Stimulated activated naive CD8-positive, alpha-beta T cell treated with anti-CD3 and anti-CD28 coated beads, Interleukin-15, Interleukin-2, amounts not matched to agents 100 U/mL and 50 U/mL, for 24 hours (primary cell): ENCODE measurements around the gene MACROD1.

Source experiments
- ATAC-seq: fragments of 150-1000 bp; cut with Tn5 transposase; one replicate; pipeline ENCODE4 v1.10.0; 2021
- DNase-seq: peaks from one replicate; pipeline ENCODE4 v3.0.0; 2021

The MACROD1 gene

DNA sequence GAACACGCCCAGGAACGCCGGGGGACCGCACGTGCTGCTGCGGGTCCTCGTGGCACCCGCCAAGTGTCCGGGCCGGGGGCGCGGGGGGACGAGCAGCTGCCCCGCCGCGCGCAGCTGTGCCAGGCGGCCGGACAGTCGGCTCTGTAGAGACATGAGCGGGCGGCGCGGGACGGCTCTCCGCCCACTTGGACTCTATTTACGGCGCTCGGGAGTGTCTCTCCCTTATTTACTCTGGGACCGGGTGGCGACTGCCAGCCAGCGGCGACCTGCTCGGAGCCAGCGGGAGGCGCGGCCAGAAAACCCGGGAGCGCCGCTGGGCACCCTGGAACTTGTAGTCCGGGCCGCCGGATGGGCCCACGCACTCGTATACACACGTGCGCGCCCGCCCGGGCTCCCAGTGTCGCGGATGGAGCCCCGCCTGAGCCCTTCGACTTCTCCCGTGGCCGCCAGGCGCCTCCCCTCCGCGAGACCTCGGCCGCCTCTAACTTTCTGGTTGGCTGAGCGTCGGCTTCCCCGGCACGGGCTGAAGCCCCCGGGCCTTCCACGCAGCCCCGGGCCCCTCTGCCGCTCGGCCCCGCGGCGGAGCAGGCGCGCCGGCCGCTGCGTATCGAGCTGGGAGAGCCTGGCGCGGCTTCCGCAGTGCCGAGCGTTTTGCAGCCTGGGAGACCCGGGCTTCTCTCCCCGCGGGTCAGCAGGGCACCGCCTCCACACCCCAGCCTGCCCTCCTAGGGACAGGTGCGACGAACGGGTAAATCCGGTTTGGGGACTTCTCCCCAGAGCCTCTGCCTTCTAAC lies at the start of gene MACROD1:
Gene MACROD1 (minus strand): TSS at position 272 of the 794 bp plus-strand sequence. CDS start 119 bp downstream, at position 153.
- ATAC-seq = peak; percentile 97
- peak; percentile 87 for DNase-seq

GRCh38 chr11:64211181-64211872 lies 45.4 kb upstream of the MACROD1 start:
- ATAC-seq (no peak), DNase-seq (no peak)

DNA sequence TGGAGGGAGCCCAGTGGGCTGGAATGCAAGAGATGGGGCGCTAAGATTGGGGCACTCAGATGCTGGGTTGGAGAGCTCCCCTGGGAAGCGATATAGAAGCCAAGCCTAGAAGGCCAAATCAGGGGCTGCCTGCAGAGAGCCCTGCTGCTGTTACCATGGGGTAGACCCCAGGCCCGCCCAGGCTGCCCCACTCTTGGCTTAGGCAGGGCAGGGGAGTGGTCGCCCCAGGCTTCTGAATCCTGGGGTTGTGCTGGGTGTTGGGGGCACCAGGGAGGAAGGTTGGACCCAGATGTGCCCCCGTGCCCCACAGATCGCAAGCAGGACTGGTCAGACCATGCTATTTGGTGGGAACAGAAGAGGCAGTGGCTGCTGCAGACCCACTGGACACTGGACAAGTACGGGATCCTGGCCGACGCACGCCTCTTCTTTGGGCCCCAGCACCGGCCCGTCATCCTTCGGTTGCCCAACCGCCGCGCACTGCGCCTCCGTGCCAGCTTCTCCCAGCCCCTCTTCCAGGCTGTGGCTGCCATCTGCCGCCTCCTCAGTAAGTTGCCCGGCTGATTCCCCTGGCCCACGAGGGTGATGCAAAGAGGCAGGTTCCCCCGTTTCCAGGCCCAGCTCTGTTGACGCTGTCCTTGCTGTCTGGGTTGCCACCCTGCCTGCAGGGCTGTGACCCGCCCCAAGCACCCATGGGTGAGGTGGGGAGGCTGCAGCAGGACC lies 44.5 kb upstream of the MACROD1 start:
- ATAC-seq (no peak), DNase-seq (no peak)

DNA sequence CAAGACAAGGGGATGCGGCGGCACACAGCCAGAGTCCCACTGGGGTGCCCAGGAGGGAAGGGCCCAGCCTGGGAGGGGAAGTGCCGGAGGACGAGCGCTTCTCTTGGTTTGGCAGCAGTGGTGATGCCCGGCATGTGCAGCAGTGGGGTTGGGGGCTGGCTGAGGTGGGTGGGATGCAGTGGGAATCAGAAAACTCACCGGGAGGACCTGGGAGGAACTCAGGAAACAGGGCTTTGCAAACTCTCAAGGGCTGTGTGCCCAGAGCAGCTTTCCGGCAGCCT lies 43.6 kb upstream of the MACROD1 start:
- no peak for ATAC-seq

DNA sequence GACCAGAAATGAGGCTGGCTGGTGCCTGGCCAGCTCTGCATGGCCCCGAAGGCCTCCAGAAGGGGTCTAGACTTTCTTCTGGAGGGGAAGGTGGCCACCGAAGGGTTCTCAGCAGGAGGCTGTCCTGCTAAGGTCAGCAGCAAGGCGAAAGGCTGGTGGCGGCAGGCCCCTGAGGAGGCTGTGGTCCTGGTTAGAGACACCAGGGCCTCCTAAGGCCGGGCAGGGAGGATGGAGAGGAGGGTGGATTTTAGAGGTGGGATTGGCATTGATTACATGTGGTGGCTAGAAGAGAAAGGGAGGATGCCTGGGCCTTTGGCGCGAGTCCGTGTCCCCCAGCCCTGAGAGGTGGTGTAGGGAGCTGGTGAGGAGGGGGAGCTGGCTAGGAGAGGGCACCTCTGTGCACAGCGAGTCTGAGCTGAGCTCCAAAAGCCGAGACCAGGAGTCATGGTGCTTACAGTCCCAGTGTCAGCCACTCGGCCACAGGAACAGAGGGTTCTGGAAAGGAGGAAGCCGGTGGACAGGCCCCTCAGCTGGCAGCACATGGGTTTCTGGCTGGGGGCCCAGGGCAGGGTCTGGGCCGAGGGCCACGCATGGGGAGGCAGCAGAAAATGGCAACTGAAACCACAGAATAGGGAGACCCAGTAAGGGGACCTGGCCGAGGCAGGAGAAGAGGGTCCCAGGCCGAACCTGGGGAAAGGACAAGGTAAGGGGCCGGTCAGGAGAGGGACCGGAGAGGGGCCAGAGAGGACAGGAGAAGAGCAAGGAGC lies 43.1 kb upstream of the MACROD1 start:
- ATAC-seq = no peak
- DNase-seq = no peak

More for the DNA sequence above, 43.6 kb upstream of the MACROD1 start:
- no peak for DNase-seq

DNA sequence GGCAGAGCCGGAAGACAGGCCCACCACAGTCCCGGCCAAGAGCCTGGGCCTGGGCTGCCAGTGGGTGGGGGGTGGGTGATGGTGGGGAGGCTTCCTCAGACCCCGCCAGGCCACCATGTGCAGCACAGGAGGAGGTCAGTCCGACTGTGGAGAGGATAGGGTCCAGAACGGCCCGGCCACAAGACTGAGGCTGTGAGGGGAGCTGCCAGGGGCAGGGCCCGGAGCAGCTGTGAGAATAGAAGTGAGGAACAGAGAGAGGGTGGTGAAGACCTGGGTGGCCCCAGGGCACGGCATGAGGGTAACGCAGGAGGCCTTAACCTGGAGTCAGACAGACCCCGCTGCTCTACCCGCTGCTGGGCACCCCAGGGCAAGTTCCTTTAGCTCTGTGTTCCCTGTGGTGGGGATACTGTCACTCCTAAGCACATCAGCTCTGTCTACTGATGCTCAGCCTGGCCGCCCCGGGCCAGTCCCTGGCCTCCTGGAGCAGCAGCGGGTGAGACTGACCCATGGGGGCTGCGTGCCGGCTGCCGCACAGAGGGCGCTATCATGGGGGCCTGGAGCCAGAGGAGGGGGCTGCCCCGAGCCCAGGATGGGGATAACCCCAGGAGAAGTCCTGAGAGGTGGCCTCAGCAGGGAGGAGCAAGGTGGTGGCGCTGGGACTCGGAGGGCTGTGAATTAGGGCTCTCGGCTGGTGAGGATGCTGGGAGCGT lies 42.3 kb upstream of the MACROD1 start:
- ATAC-seq (no peak), DNase-seq (no peak)

GRCh38 chr11:64207256-64208085 lies 41.6 kb upstream of the MACROD1 start:
- DNase-seq = peak; percentile 89
- ATAC-seq = peak; percentile 84

DNA sequence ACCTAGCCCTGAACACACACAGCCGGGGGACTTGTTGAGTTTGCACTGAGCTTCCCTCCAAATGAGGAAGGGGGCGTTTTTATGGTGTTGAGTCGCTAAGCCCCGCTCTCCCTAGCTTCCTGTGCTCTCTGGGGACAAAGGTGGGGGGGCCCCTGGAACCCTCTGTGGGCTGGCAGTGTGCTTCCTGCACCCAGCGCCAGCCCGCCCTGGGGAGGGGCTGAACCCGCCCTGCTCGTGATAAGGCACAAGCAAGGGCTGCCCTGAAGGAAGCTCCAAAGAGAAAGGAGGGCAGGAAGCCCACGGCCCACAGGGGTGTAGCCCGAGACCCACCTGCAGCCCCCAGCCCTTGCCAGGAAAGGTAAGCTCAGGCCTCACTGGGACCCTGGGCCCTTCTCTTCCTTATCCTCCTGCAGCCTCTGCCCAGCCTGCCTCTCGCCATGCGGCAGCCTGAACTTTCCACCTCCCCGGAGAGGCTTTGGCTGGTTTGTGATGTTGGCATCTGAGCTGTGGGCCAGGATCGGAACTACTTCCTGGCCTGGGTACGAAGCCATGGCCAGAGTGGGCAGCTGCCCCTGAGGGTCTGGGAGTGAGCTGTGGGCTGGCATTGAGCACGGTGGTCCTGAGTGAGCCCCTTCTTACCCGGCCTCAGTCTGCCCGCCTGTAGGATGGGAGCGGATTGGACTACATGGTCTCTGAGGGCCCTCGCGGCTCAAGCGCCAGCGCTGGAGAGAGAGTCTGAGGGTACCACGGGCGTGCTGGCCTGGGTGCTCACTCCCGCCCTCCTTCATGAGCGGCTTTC lies 40.7 kb upstream of the MACROD1 start, which contains the start of gene FERMT3:
Gene FERMT3 (plus strand): TSS at position 265 of the 799 bp plus-strand sequence. CDS start 644 bp downstream, outside the sequence.
- DNase-seq (peak; percentile 85), ATAC-seq (peak; percentile 65)

GRCh38 chr11:64204464-64204989 lies 38.6 kb upstream of the MACROD1 start:
- peak; percentile 77 for DNase-seq
- ATAC-seq = no peak

DNA sequence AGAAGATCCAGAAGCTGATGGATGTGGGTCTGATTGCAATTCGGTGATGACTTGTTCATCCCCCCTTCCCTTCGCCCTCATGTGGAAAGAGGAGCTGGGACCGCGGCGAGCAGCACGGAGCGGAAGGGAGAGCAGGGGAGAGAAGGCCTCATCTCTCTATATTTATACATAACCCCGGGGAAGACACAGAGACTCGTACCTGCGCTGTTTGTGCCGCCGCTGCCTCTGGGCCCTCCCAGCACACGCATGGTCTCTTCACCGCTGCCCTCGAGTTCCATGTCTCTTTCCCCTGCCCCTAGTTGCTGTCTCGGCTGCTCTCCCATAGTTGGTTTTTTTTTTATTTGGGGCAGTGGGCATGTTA lies 38.1 kb upstream of the MACROD1 start:
- DNase-seq = no peak
- no peak for ATAC-seq

GRCh38 chr11:64203421-64204079 lies 37.6 kb upstream of the MACROD1 start:
- ATAC-seq = no peak

GRCh38 chr11:64202992-64203391 lies 37.1 kb upstream of the MACROD1 start:
- DNase-seq = no peak

More at GRCh38 chr11:64203421-64204079, 37.6 kb upstream of the MACROD1 start:
- DNase-seq = no peak

DNA sequence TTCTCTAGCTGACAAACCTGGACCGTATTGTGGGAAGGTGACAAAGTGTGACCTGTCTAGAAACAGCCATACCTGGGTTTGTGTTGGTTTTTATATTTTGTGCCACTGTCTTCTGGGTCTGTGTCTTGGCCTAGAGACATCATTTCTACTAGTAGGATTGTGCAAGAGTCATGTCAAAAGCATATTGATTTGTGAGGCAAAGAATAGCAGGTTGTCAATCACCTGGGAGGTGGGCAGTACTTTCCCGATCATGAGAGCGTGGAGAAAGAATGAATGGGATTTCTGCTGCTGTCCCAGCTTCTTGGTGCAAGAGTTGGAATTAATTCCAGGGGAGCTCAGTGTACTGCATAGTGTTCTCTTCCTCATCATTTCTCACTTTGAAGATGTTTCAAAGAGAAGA lies 35.6 kb upstream of the MACROD1 start:
- ATAC-seq (no peak), DNase-seq (no peak)

More at GRCh38 chr11:64202992-64203391, 37.1 kb upstream of the MACROD1 start:
- ATAC-seq = no peak

DNA sequence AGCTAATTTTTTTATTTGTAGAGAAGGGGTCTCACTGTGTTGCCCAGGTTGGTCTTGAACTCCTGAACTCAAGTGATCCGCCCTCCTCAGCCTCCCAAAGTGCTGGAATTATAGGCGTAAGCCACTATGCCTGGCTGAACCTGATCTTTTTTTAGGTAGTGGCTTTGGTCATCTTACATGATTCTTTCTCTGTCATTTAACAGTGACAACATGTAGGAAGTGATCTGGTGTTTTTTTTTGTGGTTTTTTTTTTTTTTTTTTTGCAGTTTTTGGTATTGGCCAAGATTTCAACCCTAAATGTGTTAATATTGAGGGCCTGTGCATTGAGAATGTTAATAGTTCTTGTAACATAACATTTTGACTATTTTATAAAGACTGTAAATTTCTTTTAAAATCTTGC lies 32.6 kb upstream of the MACROD1 start:
- no peak for DNase-seq
- ATAC-seq = no peak

- DNase-seq (no peak), ATAC-seq (no peak)
These were observed 30.7 kb upstream of the MACROD1 start for GRCh38 chr11:64196626-64197025.

GRCh38 chr11:64192434-64192833 lies 26.5 kb upstream of the MACROD1 start:
- DNase-seq (no peak), ATAC-seq (no peak)

DNA sequence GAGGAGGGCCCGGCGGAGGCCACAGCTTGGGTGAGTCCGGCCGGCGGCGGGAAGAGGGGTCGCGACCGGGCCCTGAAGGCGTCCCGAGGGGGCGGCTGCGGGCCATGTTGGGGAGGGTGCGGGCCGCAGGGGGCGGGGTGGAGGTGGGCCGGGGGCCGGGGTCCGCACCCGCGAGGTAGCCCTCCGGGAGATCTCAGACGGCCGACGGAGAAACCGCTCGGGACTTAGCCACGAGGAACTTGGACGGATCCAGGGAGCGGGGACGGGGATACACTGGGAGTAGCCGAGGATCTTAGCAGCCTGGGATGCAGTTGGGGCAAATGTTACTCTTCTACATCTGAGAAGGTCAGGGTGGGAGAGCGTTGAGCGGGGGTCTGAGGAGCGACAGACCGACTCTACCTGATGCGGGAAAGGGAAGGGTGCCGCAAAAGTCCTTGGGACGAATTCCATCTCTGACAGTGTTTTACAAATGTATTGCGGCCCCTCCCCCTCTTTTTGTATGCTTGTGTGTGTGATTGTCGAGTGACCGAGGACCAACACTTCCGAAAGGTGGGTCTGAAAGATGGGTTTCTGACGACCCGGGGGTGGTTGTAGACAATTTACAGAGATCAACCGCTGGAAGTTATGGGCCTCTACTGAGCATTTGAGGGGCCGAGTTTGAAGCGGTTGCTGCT lies 20.7 kb upstream of the MACROD1 start:
- DNase-seq = peak; percentile 50
- no peak for ATAC-seq
